Measurements from ENCODE around the gene TYSND1. TPM values are rescaled to one million over a fixed set of nuclear protein-coding genes. Genes with fewer than 3 reads are reported as not detected.
"Not testable (repeated sequence)": the region's sequence is repeated elsewhere in the genome, so short reads cannot be mapped to it uniquely, and the experiment has no call there.

Gene TYSND1
- total RNA-seq, 1 experiment from 2014 or later, result 12.2 TPM

DNA sequence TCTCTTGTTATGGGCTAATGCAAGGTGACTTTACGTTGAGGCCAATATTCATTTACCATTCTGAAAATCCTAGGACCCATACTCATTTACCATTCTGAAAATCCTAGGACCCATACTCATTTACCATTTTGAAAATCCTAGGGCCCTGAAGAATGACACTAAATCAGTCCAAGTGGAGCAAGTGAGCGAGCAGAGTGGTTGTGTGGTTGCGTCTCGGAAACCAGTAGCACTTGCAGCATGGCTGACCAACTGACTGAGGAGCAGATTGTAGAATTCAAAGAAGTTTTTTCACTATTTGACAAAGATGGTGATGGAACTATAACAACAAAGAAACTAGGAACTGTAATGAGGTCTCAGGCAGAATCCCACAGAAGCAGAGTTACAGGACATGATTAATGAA, 16.9 kb upstream of the TYSND1 start:
- DNase-seq (ENCODE audit: low read depth), result no peak

DNA sequence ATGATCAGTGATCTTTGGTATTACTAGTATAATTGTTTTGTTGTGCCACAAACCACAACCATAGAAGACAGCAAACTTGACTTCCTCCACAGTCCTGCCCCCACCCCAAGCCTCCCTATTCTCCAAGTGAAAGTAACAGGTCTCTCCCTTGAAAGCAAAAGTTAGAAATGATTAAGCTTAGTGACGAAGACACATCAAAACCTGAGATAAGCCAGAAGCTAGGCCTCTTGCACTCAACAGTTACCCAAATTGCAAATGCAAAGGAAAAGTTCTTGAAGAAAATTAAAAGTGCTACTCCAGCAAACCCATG, 16.3 kb upstream of the TYSND1 start:
- DNase-seq (ENCODE audit: low read depth), result peak; percentile 11

GRCh38 chr10:70162151-70162891, 15.8 kb upstream of the TYSND1 start:
- DNase-seq (ENCODE audit: low read depth), result no peak

DNA sequence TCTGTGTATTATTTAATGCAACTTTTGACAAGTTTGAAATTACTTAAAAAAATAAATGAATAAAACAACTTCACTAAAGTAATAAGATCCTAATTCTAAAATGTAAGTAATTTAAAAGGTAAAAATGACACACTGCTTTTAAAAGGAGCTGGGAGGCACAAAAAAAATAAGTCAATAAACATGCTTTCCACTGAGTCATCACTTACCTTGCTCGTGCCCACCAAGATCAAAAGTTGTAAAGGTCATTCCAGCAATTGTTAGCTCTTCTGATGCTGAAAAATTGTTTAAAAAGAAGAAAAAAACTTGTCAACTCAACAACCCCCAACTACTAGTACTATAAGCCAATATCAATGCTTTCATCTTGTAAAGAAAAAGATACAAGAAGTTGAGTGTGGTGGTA, 14.3 kb upstream of the TYSND1 start:
- DNase-seq (ENCODE audit: low read depth), result no peak

GRCh38 chr10:70159366-70159765, 12.9 kb upstream of the TYSND1 start:
- not testable (repeated sequence) for DNase-seq (ENCODE audit: low read depth)

DNA sequence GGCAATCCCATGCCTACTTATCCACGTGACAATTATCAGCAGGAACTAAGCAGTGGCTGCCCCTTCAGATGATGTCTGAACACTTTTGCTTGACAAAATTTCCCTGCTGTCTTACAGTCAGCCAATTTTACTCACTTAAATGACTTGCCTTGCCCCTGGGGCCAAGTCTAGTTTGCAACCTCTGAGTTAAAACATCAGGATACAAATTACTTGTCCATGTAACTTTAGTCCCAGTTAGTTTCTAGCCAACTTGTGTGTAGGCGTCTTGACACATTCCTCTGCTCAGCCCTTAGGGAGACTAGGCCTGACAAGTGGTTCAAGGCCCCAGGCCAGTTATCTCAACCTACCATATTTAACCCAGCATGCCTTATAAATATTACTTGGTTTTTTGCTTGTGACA, 11.6 kb upstream of the TYSND1 start:
- DNase-seq (ENCODE audit: low read depth), result no peak

DNA sequence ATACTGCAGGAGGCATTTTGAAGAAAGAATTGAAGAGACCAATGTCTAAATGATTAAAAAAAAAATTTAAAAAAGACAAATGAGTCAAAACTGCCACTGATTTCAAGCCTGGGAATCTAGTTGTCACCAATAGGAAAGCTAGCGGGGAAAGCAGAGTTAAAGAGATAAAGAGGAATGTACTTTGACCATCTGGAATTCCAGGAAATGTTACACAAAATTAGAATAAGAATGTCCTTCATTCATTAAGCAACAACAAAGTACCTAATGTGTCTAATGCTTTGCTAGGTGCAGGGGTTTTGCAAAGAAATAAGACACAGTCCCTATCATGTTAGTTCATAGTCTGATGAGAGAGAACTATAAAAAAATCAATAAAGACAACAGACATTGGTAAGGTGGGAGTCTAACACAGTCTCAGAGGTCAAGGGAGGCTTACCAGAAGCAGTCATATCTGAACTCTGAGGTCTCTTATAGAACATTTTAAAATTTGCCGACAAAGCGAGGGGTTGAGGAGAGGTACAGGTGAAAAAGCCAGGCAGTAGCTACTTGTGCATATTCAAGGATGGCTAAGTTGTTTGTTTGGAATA, 8.8 kb upstream of the TYSND1 start:
- DNase-seq (ENCODE audit: low read depth), result no peak

DNA sequence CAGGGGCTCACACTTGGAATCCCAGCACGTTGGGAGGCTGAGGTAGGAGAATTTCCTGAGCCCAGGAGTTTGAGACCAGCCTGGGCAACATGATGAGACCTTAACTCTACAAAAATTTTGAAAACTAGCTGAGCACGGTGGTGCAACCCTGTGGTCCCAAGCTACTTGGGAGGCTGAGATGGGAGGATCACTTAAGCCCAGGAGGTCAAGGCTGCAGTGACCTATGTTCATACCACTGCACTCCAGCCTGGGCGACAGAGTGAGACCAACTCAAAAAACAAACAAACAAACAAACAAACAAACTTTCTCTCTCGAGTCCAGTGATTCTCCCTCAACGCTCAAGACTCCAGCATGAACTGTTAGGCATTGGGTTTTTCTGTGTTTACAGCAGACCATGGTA, 2.0 kb upstream of the TYSND1 start:
- no peak for DNase-seq (ENCODE audit: low read depth)

DNA sequence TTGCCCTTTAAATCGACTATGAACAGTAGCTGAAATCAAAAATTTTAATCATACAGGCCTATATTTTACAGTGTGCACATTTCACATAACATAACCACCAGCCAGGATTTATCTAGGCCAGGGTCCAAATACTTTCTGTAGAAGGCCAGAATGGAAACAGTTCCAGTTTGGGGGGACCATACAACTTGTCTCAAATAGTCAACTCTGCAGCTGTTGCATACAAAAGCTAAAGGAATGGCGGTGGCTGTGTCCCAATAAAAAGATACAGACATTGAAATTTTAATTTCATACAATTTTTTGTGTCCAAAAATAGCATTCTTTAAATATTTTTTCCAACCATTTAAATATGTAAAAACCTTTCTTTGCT, 742 bp upstream of the TYSND1 start:
- no peak for DNase-seq (ENCODE audit: low read depth)

DNA sequence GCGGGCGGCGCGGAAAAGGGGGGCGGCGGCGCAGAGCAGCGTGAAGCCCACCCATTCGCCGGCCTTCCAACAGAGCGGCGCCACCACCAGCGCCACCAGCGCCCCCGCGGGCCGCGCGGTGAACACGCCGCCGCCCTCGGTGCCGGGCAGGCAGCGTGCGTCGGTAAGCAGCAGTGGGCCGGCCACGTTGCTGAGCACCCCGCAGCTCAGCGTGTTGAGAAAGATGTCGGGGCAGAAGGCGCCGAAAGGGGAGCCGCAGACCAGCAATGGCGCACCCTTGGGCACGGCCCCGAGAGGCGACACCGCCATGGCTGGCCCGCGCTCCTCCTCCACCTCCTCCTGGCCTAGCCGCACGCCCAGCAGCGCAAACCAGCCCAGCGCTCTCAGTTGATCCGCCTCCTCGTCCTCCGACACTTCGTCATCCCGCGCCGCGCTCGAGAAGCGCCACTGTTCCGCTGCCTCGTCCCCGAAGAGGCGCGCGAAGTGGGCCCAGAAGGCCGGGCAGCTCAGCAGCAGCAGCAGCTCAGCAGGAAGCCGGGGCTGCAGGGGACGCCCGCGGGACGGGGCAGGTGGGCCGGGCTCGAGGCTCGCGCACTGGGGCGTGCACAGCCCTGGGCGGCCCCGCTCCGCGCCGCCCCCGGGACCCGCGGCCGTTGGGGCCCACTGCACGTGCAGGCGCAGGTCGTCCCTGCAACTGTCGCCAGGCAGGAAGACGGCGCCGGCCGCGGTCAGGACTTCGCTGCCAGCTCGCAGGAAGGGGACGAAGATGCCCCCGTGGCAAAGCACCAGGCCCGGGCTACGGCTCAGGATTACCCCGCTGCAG, 623 bp downstream of the TYSND1 start:
- peak; percentile 59 for DNase-seq (ENCODE audit: low read depth)

DNA sequence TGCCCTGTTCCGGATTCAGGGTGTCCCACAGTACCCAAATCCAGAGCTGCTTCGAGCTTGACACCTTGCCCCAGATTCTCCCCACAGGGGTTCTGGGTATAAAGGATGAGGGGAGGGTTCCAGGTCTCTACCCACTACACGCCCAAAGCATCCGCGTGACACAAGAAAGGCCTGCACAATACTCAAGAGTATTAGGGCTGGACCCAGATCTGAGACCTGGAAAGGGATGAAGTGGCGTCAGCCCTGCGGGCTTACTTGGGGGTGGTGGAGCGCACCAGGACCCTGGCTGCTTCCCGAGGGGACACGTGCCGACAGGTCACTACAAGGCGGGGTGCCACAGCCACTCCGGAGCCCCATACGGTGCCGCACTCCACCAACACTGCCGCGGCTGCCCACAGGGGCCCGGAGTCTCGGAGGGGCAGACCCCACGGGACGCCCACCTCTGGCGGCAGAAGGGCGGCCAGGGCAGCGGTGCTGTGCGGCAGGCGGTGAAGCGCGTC, 1.3 kb downstream of the TYSND1 start:
- DNase-seq (ENCODE audit: low read depth), result no peak

- DNase-seq (ENCODE audit: low read depth), result no peak
These were observed 2.0 kb downstream of the TYSND1 start for GRCh38 chr10:70144372-70145110.

GRCh38 chr10:70142555-70142954, 3.9 kb downstream of the TYSND1 start:
- DNase-seq (ENCODE audit: low read depth), result no peak

- DNase-seq (ENCODE audit: low read depth), result no peak
These were observed 6.2 kb downstream of the TYSND1 start for GRCh38 chr10:70140297-70140696.

DNA sequence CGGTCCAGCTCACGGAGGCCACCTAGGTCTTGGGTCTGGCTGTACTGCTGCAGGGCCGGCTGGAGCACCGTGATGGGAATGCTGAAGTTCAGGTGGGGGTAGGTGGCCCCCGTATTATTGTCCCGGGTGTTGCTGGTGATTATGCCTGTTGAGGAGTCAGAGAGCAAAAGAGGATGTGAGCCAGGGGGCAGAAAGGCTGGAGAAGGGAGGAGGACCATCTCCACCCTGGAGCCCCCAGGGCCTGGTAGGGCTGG, 6.6 kb downstream of the TYSND1 start:
- no peak for DNase-seq (ENCODE audit: low read depth)

DNA sequence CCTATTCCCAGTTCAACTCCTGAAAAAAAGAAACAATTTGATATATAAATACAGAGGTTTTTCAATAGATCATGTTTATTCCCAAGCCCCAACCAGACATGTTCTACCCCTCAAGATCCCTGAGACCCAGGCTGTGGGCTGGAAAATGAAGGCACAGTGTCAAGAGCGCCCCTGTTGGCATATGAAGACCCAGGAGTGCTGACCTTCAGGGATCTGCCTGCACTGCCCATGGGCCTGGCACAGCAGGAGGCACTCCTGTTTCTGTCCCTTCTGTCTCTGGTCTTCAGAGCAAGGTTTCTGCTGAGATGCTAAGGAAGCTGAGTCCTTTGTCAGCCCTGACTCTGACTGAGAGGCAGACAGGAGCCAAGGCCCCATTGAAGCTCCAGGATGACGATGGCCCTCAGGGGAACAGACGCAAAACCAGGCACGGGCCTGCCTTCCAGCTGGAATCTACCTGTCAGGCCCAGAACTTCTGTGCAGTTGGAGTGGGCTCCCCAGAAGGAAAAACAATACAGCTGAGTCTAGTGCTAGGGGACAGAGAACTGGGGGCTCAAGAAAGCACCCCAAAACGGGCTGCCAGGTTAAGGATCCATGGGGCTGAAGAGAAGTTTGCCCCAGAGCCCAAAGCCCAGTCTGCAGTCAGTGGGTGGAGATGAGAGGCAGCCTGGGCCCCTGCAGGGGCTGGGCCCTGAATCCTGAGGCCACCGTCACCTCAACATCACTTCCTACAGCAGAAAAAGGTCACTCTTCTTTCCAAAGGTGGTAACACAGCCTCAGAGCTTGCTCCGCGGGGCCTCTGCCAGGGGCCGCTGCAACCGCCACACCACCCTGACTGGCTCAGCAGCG, 7.1 kb downstream of the TYSND1 start:
- no peak for DNase-seq (ENCODE audit: low read depth)

GRCh38 chr10:70137927-70138883, 8.3 kb downstream of the TYSND1 start:
- no peak for DNase-seq (ENCODE audit: low read depth)

GRCh38 chr10:70137135-70137534, 9.4 kb downstream of the TYSND1 start:
- DNase-seq (ENCODE audit: low read depth), result no peak

- DNase-seq (ENCODE audit: low read depth), result no peak
These were observed 10.8 kb downstream of the TYSND1 start for GRCh38 chr10:70135684-70136083.

DNA sequence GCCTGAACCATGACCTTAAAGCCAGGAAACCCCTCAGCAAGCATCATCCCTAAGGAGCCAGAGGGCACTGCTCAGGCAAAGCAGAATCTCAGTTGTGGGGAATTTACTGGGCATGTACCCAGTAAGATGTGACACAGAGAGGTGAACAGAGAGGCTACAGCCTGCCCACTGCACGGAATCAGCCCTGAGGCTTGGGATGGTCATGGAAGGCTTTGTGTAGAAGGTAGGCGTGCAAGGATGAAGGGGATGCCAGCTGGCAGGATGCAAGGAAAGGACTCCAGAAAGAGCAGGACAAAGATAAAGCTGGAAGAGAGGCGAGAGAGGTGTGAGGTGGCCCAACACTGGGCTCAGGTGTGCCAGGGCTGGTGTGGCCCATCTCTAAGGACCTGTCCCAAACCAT, 11.5 kb downstream of the TYSND1 start:
- DNase-seq (ENCODE audit: low read depth), result no peak
